ENCODE data around the gene HMCN2. TPM values are rescaled to one million over a fixed set of nuclear protein-coding genes. Genes with fewer than 3 reads are reported as not detected.
"Not testable (repeated sequence)": the region's sequence is repeated elsewhere in the genome, so short reads cannot be mapped to it uniquely, and the experiment has no call there.

HMCN2 gene
- polyA plus RNA-seq, 3 donors: 0.83 to 0.89 (median 0.86) TPM

DNA sequence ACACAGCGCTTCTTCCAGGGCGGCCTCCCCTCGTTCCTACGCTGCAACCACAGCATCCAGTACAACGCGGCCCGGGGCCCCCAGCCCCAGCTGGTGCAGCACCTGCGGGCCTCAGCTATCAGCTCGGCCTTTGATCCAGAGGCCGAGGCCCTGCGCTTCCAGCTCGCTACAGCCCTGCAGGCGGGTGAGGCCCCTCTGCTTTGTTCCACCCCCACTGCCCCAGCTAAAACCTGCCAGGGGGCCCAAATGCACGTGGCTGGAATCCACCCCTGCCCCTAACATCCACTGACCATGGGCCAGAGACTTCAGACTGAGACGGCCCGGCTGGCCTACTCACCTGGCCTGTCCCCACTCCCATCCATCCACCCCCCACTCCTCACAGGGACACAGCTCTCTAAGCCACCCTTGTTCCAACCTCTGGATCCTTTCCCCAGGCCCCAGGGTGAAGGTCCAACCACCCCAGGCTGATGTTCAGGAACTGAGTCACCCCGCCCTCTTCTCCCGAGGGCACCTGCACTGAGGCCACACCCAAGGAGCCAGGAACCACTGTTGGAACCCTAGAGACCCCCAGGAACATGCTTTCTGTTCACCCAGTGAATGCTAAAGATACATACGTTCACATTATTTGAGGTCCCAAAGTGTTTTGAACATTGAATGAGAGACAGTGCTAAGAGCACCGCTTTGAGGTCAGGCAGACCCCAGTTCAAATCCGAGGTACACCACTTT lies 160.3 kb downstream of the HMCN2 start:
- DNase-seq (ENCODE audit: low read depth in 3 of 3, low spot score in 2 of 3): no peak

DNA sequence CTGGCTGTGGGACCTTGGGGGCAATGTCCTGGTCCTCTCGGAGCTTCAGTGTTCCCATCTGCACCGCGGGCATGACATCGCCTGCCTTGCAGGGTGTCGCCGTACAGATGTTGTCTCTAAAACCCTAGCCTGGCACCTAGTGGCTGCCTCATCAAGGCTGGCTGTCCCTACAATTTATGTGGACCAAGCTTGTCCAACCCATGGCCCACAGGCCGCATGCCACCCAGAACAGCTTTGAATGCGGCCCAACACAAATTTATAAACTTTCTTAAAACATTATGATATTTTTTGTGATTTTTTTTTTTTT lies 160.9 kb downstream of the HMCN2 start:
- DNase-seq (ENCODE audit: low read depth in 3 of 3, low spot score in 2 of 3): no peak

DNA sequence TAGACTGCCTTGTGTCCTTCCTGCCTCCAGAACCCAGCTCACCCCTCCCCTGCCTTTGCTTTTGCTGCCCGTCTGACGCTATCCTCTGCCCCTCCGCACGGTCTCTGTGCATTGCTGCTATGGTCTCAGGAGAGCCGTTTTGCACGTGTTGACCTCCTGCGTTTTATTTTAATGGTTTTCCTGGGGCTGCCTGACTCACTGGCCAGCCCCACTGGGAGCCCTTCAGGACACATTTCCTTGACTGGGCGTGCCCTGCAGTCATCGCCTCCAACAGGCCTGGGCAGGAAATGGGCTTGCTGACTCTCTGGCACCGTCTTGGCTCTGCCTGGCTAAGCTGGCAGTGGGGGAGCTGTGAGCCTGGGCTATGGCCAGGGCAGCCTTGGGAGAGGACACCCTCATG lies 161.3 kb downstream of the HMCN2 start:
- no peak for DNase-seq (ENCODE audit: low read depth in 3 of 3, low spot score in 2 of 3)

DNA sequence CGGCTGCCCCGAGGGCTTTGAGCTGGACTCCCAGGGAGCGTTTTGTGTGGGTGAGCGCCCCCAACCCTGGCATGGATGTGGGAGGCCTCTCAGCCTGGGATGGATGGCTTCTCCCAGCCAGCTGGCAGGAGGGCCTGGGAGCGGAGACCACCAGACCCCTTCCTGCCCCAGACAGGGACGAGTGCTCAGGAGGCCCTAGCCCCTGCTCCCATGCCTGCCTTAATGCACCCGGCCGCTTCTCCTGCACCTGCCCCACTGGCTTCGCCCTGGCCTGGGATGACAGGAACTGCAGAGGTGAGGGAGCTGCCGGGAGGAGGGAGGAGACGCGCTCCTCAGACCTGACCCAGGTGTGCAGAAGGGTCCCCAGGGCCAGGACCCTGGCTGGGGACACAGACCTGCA lies 161.8 kb downstream of the HMCN2 start:
- DNase-seq (ENCODE audit: low read depth in 3 of 3, low spot score in 2 of 3): no peak

DNA sequence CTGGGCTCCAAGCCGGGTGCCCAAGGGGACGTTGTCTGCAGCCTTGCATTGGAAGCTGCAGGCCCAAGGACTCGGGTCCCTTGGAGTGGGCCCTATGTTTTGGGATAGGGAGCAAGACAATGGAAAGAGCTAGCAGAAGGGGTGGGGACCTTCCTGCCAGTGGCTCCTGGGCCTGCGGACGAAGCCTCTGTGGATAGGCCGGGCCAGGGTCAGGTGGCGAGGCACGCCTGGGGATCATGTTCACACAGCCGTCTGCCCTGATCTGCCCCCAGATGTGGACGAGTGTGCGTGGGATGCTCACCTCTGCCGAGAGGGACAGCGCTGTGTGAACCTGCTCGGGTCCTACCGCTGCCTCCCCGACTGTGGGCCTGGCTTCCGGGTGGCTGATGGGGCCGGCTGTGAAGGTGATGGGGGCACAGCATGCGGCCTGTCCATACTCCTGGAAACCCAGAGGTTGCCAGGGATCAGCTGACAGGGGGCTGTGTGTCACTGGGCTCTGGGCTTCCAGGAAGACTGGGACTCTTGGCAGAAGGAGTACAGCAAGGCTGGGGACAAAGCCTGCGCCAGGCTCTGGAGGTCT lies 162.6 kb downstream of the HMCN2 start:
- DNase-seq (ENCODE audit: low read depth in 3 of 3, low spot score in 2 of 3): no peak

DNA sequence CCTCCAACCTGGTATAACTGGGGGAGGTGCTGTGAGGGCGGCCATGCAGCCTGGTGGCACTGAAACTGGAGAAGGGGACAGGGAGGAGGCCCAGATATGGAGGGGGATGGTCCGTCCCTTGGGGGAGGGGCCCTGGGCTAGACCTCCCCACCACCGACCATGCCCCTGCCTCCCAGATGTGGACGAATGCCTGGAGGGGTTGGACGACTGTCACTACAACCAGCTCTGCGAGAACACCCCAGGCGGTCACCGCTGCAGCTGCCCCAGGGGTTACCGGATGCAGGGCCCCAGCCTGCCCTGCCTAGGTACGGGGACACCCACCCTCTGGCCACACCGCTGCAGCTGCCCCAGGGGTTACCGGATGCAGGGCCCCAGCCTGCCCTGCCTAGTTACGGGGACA lies 163.8 kb downstream of the HMCN2 start:
- no peak for DNase-seq (ENCODE audit: low read depth in 3 of 3, low spot score in 2 of 3)

DNA sequence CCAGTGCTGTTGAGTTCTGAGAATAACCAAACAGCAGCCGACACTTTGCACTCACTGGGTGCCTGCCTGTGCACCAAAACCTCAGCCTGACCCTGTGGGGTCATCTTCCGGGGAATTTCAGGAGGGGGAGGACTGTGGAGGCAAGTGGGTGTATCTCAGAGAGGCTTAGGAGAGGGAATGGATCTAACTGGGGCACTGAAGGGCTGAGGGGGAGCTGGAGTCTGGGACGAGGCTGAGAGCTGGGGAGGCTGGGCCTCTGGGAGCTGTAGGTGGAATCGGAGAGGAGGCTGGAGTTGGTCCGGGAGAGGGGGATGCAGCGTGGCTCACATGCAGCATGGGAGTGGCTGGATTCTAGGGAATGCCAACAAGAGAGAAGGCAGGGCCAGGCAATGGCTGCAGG lies 164.3 kb downstream of the HMCN2 start:
- DNase-seq (ENCODE audit: low read depth in 3 of 3, low spot score in 2 of 3): no peak

DNA sequence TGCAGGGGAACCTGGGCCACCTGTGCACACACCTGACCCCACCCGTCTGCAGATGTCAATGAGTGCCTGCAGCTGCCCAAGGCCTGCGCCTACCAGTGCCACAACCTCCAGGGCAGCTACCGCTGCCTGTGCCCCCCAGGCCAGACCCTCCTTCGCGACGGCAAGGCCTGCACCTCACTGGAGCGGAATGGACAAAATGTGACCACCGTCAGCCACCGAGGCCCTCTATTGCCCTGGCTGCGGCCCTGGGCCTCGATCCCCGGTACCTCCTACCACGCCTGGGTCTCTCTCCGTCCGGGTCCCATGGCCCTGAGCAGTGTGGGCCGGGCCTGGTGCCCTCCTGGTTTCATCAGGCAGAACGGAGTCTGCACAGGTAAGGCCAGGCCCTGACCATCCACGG lies 164.7 kb downstream of the HMCN2 start:
- no peak for DNase-seq (ENCODE audit: low read depth in 3 of 3, low spot score in 2 of 3)

DNA sequence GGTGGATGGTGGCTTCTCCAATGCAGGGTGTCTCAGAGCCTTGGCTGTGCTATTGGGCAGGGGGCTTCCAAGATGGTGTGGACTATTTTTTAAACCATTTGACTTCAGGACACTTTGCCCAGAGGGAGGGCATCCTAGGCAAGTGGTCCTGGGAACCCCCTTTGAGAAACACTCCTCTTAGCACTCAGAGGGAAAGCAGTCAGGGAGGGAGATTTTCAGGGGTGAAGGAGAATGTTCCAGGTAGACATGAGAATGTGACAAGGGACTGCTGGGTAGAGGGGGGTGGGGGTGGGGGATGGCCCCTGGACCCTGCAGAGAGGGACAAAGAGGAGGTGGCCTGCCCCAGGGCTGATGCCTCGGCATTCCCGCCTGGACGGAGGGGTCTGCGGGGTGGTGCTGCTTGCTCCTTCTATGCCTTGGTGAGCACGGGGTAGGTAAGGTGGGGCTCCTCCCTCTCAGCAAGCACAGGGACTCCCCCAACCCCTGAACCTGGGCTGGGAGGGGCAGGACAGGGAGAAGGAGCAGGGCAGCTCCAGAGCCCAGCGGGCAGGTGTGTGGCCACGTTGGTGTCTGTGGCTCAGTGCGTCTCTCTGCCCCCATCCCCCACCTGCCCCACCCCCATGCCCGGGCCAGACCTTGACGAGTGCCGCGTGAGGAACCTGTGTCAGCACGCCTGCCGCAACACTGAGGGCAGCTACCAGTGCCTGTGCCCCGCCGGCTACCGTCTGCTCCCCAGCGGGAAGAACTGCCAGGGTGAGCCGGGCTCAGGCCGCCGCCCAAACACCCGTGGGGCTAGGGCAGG lies 165.4 kb downstream of the HMCN2 start:
- DNase-seq (ENCODE audit: low read depth in 3 of 3, low spot score in 2 of 3): no peak

DNA sequence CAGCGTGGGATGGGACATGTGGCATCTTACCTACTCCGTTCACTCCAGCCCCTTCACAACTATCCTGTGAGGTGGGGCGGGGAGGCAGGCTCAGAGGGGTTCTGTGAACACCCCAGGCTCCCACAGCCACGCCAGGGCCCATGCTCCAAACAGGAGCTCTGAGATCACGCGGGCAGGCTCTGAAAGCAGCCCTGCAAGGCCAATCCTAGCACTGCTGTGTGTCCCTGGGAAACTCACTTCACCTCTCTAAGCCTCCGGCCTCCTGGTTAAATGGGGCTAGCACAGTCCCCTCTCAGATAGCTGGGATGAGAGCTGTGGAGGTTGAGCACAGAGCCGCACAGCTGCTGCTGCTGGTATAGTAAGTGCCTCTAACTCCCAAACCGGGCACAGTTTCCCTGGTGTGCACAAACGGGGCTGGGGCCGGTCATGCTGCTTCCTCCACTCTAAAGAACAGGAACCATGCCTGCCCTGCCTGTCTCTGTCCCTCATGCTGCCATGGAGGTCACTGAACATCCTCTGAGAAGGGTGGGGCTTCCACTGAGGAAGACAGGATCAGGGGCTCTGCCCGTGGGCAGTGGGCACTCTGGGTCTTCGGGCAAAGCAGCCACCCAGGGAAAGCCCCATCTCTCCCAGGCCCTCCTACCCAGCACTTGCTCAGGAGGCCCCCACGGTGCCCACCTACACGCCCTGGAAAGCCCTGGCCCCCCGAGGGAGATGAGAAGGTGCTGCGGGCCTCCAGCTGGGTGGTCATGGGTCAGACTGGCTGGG lies 166.2 kb downstream of the HMCN2 start:
- no peak for DNase-seq (ENCODE audit: low read depth in 3 of 3, low spot score in 2 of 3)

DNA sequence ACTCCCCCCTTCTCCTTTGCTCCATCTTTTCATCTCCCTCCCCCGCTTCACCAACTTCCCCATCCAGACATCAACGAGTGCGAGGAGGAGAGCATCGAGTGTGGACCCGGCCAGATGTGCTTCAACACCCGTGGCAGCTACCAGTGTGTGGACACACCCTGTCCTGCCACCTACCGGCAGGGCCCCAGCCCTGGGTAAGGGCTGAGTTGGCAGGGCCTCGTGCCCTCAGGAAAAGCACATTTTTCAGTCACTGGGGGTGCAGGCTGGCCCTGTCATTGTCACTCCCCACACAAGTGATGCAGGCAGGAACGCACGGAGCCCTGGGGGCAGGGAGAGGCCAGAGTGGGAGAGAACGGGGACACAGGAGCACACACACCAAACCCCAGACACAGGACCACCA lies 166.8 kb downstream of the HMCN2 start:
- DNase-seq (ENCODE audit: low read depth in 3 of 3, low spot score in 2 of 3): no peak

DNA sequence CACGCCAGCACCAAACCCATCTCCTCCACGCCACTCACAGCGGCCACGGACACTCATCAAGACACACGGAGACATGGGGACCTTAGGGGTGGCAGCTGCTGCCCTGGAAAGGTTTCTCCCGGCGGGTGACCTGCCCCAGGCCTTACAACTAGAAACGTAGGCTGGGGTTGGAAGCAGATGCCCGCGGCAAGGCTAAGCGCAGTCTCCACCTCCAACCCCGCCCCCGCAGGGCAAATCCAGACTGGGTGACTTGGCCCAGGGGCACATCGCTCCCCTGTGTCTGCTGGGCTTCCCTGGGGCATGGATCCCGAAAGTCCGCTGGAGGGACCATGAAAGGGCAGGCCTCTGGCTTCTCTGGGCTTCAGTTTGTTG lies 167.2 kb downstream of the HMCN2 start:
- DNase-seq (ENCODE audit: low read depth in 3 of 3, low spot score in 2 of 3): no peak

DNA sequence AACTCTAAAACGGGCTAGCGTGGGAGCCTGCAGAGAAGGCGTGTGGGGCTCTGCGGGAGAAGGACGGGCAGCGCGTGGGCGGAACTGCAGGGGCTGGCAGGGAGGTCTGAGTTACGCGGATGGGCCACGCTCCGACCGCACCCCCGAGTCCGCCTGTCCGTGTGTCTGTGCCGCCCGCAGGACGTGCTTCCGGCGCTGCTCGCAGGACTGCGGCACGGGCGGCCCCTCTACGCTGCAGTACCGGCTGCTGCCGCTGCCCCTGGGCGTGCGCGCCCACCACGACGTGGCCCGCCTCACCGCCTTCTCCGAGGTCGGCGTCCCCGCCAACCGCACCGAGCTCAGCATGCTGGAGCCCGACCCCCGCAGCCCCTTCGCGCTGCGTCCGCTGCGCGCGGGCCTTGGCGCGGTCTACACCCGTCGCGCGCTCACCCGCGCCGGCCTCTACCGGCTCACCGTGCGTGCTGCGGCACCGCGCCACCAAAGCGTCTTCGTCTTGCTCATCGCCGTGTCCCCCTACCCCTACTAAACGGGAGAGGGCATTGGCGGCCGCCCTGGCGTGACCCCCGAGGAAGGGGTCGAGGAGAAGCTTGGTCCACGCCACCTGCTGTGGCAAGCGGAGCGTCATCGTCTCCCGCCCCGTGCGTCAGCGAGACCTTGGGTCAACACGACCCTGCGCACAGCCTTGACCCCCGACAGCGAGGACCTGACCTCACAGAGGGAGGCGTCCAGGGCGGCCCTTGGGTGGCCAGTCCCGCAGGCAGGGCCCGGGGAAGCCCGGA lies 167.8 kb downstream of the HMCN2 start:
- DNase-seq (ENCODE audit: low read depth in 3 of 3, low spot score in 2 of 3): no peak

DNA sequence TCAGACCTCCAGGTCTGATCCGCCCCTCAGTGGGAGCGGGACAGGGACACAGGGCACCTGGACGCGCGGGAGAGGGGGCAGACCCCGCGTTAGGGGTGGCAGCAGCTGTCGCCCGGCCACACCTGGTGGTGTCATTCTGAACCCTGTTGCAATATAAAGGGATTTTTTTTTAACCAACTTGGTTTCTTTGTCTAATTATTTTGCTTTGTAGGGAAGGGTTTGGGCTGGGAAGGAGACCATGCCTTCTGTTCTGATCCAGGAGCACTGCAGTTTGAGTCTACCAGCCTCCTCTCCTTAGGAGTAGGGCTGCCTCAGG lies 168.3 kb downstream of the HMCN2 start:
- no peak for DNase-seq (ENCODE audit: low read depth in 3 of 3, low spot score in 2 of 3)

DNA sequence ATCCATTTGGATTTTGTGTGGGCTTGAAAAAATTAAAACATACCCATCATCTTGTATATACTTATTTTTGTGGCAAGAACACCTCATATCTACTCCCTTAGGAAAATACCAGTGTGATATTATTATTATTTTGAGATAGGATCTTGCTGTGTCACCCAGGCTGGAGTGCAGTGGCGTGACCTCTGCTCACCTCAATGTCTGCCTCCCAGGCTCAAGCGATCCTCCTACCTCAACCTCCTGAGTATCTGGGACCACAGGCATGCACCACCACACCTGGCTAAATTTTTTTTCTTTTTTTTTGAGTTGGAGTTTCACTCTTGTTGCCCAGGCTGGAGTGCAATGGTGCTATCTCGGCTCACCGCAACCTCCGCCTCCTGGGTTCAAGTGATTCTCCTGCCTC lies 169.1 kb downstream of the HMCN2 start:
- not testable (repeated sequence) for DNase-seq (ENCODE audit: low read depth in 3 of 3, low spot score in 2 of 3)

DNA sequence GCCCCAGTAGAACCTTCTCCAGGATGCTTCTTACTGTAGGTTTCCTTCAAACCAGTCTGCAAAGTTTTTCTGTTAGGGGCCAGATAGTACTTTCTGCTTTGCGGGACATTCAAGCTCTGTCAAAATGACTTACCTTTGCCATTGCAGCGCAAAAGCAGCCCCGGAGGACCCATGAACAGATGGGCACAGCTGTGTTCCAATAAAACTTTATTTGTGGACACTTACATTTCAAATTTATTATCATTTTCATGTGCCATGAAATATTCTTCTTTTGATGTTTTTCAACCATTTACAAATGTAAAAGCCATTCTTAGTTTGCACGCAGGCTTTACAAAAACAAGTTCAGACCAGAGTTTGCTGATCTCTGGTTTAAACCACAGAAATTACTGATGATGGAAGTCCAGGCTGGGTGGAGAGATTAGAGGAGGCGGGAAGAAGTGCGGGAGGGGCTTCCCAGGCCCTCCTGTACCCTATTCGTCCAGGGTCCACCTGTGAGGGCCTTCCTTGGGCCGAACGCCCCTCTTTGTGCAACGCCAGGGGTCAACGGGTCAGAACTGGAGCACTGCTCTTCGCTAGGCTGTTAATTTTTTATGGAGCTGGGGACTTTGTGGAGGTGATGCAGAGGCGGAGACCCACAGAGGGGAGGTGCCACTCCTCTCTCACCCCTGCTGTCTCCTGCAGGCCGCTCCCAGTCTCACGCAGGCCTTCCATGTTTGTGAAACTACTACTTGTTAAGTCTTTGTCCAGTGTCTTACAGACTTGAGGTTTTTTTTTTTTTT lies 171.6 kb downstream of the HMCN2 start:
- DNase-seq (ENCODE audit: low read depth in 3 of 3, low spot score in 2 of 3): no peak

DNA sequence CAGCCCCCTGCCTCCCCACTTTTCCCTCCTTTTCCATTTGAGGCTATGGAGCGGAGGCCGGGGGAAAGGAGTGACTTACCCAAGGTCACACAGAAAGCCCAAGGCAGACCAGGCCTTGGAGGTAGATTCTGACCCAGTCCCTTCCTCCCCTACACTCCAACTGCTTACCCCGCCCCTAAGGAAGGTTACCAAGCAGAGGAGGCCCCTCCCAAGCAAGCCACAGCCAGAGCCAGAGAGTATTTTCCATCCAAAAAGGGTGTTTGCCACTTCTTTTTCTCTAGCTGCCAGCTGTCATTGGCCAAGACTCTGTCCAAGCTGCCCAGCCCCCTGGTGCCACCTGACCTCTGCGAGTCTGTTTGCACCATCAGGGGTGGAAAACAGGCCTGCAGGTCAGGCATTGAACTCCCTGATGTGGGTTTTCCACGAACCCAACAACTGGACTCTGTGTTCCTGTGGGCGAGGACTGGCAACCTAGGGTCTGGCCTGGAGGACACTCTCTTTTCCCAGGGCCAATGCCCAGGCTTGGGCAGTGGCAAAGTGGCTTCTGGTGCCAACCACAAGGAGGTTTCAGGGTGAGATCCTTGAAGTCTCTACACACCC lies 172.9 kb downstream of the HMCN2 start:
- no peak for DNase-seq (ENCODE audit: low read depth in 3 of 3, low spot score in 2 of 3)

DNA sequence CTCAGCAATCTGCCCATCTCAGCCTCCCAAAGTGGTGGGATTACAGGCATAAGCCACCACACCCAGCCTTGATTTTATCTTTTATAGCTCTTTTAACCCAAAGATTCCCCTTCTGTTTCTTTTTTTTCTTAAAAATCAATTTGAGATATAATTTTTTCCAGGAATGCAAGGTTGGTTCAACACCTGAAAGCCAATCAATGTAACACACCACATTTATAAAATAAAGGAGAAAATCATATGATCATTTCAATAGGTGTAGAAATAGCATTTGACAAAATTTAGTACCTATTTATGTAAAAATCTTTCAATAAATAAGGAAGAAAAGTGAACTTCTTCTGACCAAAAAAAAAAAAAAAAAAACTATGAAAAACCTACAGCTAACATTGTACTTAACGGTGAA lies 175.5 kb downstream of the HMCN2 start:
- no peak for DNase-seq (ENCODE audit: low read depth in 3 of 3, low spot score in 2 of 3)

DNA sequence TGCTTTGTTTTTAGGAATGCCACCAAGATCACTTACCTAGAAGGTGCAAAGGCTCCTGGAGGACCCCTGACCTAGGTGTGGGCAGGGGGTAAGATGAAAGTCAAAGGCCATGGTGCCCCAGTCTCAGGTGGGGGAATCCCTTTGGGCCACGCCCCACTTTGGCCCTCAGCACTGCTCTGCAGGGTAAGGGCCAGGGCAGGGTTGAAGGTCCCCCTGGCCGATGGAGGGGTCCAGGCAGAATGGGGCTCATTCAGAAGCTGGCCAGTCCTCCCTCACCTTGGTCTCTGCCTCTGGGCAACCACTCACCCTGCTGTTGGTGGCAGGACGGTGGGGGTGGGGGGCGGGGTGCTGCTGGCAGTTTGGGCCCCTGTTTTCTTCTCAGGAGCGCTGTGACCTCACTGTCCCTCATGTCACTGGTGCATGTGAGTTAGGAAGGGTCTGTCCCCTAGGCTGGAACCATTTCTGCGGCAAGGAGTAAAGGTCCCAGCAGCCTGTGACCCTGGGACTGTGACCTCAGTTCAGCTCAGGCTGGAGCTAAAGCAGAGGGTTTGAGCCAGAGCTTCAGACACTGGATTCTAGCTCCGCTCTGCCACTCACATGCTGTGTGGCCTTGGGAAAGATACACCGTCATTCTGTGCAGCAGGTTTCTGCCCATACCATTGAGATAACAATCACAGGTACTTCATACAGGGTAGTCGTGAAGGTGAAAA lies 177.3 kb downstream of the HMCN2 start:
- no peak for DNase-seq (ENCODE audit: low read depth in 3 of 3, low spot score in 2 of 3)

Measured in right renal cortex interstitium (tissue), 3 donors.